ENCODE measurements around the gene ZNF862.
A peak's percentile ranks its signal among the peaks of the same experiment; 100 is the strongest.

DNA sequence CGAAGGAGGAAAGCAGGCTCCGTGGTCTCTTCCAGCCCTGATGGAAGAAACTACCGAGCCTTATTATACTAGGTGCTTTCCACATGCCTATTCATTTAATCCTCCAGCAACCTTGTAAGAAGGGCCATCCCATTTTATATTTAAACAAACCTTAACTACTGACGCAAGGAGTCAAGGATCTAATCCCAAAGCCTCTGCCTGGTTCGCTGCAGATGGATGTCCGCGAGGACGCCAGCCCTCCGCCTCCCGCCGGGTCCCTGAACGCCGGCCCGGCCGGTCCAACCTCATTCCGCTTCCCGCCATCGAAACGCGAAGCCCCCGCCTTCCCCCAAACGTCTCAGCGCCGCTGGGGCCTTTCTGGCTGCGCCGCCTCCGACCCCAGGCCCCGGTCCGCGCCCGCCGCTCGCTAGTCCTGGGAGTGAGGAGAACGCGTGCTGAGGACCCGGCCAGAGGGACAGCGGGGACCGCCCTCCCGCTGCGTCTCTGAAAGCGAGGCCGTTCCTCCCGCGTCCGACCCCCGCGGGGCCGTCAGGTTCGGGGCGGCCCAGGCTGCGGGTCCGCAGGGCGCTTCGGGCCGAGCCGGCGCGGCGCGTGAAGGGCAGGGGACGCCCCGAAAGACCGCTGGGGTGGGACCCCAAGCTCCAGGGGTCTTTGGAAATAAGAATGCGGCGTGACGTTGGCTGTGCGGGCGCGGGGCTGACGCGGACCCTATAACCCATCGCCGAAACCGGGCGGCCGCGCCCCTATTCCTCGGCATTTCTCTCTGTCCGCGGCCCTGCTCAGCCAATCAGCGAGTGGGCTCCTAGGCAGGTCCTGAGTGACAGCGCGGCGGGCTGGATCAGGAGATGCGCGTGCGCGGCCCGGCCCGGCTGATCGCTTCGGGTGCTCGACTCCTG lies 35.1 kb downstream of the ZNF862 start, which contains the start of gene ATP6V0E2:
- TF ChIP-seq POLR2AphosphoS5 (IDR thresholded peaks at IDR 0.05; ENCODE audit: insufficient read depth, low read depth, low read length): peak; percentile 54
- TF ChIP-seq, protein P1, sequence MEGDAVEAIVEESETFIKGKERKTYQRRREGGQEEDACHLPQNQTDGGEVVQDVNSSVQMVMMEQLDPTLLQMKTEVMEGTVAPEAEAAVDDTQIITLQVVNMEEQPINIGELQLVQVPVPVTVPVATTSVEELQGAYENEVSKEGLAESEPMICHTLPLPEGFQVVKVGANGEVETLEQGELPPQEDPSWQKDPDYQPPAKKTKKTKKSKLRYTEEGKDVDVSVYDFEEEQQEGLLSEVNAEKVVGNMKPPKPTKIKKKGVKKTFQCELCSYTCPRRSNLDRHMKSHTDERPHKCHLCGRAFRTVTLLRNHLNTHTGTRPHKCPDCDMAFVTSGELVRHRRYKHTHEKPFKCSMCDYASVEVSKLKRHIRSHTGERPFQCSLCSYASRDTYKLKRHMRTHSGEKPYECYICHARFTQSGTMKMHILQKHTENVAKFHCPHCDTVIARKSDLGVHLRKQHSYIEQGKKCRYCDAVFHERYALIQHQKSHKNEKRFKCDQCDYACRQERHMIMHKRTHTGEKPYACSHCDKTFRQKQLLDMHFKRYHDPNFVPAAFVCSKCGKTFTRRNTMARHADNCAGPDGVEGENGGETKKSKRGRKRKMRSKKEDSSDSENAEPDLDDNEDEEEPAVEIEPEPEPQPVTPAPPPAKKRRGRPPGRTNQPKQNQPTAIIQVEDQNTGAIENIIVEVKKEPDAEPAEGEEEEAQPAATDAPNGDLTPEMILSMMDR (IDR thresholded peaks at IDR 0.05; ENCODE audit: extremely low read depth in 1 of 2, insufficient read depth in 1 of 2, low read depth in 1 of 2, low read length in 2 of 2): no peak

Data from endothelial cell of umbilical vein (primary cell).